K562 (cell line): ENCODE measurements around the gene MYBL2.

Source experiments
- CREM ChIP-seq: IDR thresholded peaks from 2 replicates; pipeline ENCODE4 v1.6.1; 2014; ENCODE audit warnings: antibody characterized with exemption, low read depth
- CTCF ChIP-seq, 3 experiments: IDR thresholded peaks in 2 of 3; conservative IDR thresholded peaks in 1 of 3; 2 replicates each; pipeline ENCODE4 v1.5.1; 2011 to 2012; ENCODE audit warnings: low read length in 3 of 3, mild to moderate bottlenecking in 3 of 3, control low read depth in 2 of 3, improper control_type of control experiment in 1 of 3, inconsistent platforms in 1 of 3, low read depth in 1 of 3, mixed read lengths in 1 of 3, moderate library complexity in 1 of 3; ENCODE audit not compliant: insufficient read depth in 2 of 3
- E2F3 ChIP-seq: fragments of 250-450 bp; sonication (Bioruptor Pico); IDR thresholded peaks from 2 replicates; pipeline ENCODE4 v1.4.0; 2020; ENCODE audit warnings: mild to moderate bottlenecking
- HDAC6 ChIP-seq: IDR thresholded peaks from 2 replicates; pipeline ENCODE4 v1.6.1; 2012; ENCODE audit warnings: low read depth, mild to moderate bottlenecking, control low read depth, inconsistent platforms, low read length, moderate library complexity
- RFX7 ChIP-seq: fragments of 250-450 bp; sonication (Bioruptor Pico); IDR thresholded peaks from 2 replicates; pipeline ENCODE4 v1.5.1; 2021; ENCODE audit warnings: mild to moderate bottlenecking
- SMARCB1 ChIP-seq: IDR thresholded peaks from 2 replicates; pipeline ENCODE4 v1.6.1; 2011; ENCODE audit warnings: improper control_type of control experiment, low read depth; ENCODE audit not compliant: insufficient read length
- TBP ChIP-seq: optimal IDR thresholded peaks from 2 replicates; pipeline ENCODE3; 2011; ENCODE audit warnings: low read depth, low read length, improper control_type of control experiment
- TF ChIP-seq, protein P1 (sequence below): sonication (generic); formaldehyde crosslinking; IDR thresholded peaks from 2 replicates; pipeline ENCODE4 v1.8.1; 2023; ENCODE audit warnings: mild to moderate bottlenecking, missing genetic modification reagents
- TF ChIP-seq, protein P2 (sequence below): fragments of 250-450 bp; sonication (Bioruptor Pico); IDR thresholded peaks from 2 replicates; pipeline ENCODE4 v1.4.0; 2020; ENCODE audit warnings: borderline replicate concordance
- TF ChIP-seq, protein P3 (sequence below), 2 experiments: fragments of 200-800 bp in 1 of 2; sonication (Bioruptor generic) in 1 of 2; sonication (generic) in 1 of 2; formaldehyde crosslinking in 1 of 2; IDR thresholded peaks in 1 of 2; conservative IDR thresholded peaks in 1 of 2; 2 replicates each; pipeline versions ENCODE4 v1.5.0 to v1.6.1; 2016 to 2020; ENCODE audit warnings: missing compliant biosample characterization in 1 of 2, missing genetic modification characterization in 1 of 2, missing genetic modification reagents in 1 of 2

GRCh38 chr20:43665466-43666176, 1.3 kb upstream of the MYBL2 start:
- TF ChIP-seq SMARCB1: no peak
- no peak for TF ChIP-seq CTCF (IDR thresholded peaks at IDR 0.05 in 2 of 3, conservative IDR thresholded peaks at IDR 0.05 in 1 of 3; ENCODE audit: insufficient read depth in 2 of 3, low read depth in 1 of 3, low read length in 3 of 3)
- TF ChIP-seq TBP: no peak
- TF ChIP-seq, protein P1, sequence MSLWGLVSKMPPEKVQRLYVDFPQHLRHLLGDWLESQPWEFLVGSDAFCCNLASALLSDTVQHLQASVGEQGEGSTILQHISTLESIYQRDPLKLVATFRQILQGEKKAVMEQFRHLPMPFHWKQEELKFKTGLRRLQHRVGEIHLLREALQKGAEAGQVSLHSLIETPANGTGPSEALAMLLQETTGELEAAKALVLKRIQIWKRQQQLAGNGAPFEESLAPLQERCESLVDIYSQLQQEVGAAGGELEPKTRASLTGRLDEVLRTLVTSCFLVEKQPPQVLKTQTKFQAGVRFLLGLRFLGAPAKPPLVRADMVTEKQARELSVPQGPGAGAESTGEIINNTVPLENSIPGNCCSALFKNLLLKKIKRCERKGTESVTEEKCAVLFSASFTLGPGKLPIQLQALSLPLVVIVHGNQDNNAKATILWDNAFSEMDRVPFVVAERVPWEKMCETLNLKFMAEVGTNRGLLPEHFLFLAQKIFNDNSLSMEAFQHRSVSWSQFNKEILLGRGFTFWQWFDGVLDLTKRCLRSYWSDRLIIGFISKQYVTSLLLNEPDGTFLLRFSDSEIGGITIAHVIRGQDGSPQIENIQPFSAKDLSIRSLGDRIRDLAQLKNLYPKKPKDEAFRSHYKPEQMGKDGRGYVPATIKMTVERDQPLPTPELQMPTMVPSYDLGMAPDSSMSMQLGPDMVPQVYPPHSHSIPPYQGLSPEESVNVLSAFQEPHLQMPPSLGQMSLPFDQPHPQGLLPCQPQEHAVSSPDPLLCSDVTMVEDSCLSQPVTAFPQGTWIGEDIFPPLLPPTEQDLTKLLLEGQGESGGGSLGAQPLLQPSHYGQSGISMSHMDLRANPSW (CRISPR knock-in tag): no peak
- TF ChIP-seq E2F3 (CRISPR knock-in tag): no peak
- no peak for TF ChIP-seq CREM
- TF ChIP-seq, protein P2, sequence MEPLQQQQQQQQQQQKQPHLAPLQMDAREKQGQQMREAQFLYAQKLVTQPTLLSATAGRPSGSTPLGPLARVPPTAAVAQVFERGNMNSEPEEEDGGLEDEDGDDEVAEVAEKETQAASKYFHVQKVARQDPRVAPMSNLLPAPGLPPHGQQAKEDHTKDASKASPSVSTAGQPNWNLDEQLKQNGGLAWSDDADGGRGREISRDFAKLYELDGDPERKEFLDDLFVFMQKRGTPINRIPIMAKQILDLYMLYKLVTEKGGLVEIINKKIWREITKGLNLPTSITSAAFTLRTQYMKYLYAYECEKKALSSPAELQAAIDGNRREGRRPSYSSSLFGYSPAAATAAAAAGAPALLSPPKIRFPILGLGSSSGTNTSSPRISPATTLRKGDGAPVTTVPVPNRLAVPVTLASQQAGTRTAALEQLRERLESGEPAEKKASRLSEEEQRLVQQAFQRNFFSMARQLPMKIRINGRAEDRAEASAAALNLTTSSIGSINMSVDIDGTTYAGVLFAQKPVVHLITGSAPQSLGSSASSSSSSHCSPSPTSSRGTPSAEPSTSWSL: no peak
- TF ChIP-seq HDAC6: no peak
- no peak for TF ChIP-seq RFX7 (CRISPR knock-in tag)
- TF ChIP-seq, protein P3, sequence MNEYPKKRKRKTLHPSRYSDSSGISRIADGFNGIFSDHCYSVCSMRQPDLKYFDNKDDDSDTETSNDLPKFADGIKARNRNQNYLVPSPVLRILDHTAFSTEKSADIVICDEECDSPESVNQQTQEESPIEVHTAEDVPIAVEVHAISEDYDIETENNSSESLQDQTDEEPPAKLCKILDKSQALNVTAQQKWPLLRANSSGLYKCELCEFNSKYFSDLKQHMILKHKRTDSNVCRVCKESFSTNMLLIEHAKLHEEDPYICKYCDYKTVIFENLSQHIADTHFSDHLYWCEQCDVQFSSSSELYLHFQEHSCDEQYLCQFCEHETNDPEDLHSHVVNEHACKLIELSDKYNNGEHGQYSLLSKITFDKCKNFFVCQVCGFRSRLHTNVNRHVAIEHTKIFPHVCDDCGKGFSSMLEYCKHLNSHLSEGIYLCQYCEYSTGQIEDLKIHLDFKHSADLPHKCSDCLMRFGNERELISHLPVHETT (CRISPR knock-in tag; conservative IDR thresholded peaks at IDR 0.05 in 1 of 2, IDR thresholded peaks at IDR 0.05 in 1 of 2): no peak
